Chondrocyte (in vitro differentiated cells): ENCODE results near the gene WDR49. TPM values are rescaled to one million over a fixed set of nuclear protein-coding genes. Genes with fewer than 3 reads are reported as not detected.

Experiments used
- DNase-seq: peaks from one replicate; pipeline ENCODE4 v3.0.0; 2021; ENCODE audit warnings: mixed read lengths, low spot score
- H3K27ac Mint-ChIP-seq: one replicate; pipeline ENCODE4 v1.8.0; 2021; ENCODE audit warnings: mild to moderate bottlenecking, moderate library complexity, mixed read lengths; ENCODE audit not compliant: unreplicated experiment
- H3K27me3 Mint-ChIP-seq: 2 replicates; pipeline ENCODE4 v1.8.0; 2021; ENCODE audit warnings: low read depth, mixed read lengths
- H3K36me3 Mint-ChIP-seq: 2 replicates; pipeline ENCODE4 v1.8.0; 2021; ENCODE audit warnings: low read depth, mixed read lengths
- H3K4me1 Mint-ChIP-seq: 2 replicates; pipeline ENCODE4 v1.8.0; 2021; ENCODE audit warnings: low read depth, mild to moderate bottlenecking, mixed read lengths
- H3K4me3 Mint-ChIP-seq: one replicate; pipeline ENCODE4 v1.8.0; 2021; ENCODE audit warnings: mild to moderate bottlenecking, moderate library complexity, mixed read lengths; ENCODE audit not compliant: unreplicated experiment
- H3K9me3 Mint-ChIP-seq: 2 replicates; pipeline ENCODE4 v1.8.0; 2021; ENCODE audit warnings: low read depth, mixed read lengths
- total RNA-seq: library from RNA; stranded (reverse); gene quantifications from 3 replicates; pipeline ENCODE4 v1.2.1, GENCODE V29; 2021
- TF ChIP-seq, protein P1 (sequence below): fragments of 200-600 bp; sonication (generic); IDR thresholded peaks from 2 replicates; pipeline ENCODE4 v1.5.0; 2021; ENCODE audit warnings: antibody characterized with exemption, mild to moderate bottlenecking, moderate library complexity

The WDR49 gene
- total RNA-seq, 1 donor from 2014 or later = not detected

DNA sequence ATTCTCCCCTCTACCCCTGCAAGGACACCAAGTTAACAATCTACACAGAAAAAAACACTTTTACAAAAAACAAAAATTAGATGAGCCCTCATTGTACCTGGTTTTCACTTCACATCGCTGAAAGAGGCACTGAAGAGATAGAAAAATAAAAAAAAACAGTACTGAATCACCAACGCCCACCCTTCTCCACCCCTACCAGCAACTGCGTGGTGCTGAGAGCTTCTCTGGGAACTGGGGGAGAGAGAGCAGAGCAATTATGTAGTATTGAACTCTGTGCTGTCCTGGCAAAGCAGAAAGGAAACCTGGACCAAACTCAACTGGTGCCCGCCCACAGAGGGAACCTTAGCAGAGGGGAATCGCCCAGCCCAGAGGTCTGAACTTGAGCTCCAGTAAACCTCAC, 44.6 kb downstream of the WDR49 start:
- DNase-seq = no peak
- no peak overlapping the region for H3K4me3 Mint-ChIP-seq
- no peaks in the 10 kb centered on the region for H3K4me1 Mint-ChIP-seq
- peaks cover 22% of the 10 kb centered on the region for H3K27me3 Mint-ChIP-seq
- TF ChIP-seq, protein P1, sequence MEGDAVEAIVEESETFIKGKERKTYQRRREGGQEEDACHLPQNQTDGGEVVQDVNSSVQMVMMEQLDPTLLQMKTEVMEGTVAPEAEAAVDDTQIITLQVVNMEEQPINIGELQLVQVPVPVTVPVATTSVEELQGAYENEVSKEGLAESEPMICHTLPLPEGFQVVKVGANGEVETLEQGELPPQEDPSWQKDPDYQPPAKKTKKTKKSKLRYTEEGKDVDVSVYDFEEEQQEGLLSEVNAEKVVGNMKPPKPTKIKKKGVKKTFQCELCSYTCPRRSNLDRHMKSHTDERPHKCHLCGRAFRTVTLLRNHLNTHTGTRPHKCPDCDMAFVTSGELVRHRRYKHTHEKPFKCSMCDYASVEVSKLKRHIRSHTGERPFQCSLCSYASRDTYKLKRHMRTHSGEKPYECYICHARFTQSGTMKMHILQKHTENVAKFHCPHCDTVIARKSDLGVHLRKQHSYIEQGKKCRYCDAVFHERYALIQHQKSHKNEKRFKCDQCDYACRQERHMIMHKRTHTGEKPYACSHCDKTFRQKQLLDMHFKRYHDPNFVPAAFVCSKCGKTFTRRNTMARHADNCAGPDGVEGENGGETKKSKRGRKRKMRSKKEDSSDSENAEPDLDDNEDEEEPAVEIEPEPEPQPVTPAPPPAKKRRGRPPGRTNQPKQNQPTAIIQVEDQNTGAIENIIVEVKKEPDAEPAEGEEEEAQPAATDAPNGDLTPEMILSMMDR = no peak
- H3K27ac Mint-ChIP-seq = no peak overlapping the region
- H3K9me3 Mint-ChIP-seq = no peaks in the 10 kb centered on the region
- H3K36me3 Mint-ChIP-seq = no peaks in the 10 kb centered on the region

DNA sequence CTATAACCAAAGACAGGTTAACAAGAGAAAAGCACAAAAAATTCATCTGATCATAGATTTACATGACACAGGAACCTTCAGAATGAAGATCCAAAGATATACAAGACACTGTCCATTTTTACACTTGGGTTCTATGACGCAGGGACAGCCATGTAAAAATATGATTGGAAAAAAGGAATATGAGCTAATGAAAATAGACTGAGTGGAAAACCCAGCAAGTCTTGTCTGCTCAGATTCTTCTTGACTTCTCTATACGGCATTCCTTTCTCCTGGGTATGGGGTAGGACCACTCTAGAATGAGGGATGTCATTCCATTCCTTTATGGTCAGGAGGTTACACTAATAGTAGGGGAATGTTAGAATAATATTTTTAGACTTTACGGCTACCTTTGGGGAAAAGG, 46.9 kb downstream of the WDR49 start:
- Mint-ChIP-seq H3K27me3 (peaks cover 19% of the 10 kb centered on the region), H3K36me3 (no peaks in the 10 kb centered on the region), H3K9me3 (no peaks in the 10 kb centered on the region), H3K4me1 (no peaks in the 10 kb centered on the region), H3K4me3 (no peak overlapping the region), H3K27ac (no peak overlapping the region)
- DNase-seq = no peak
- TF ChIP-seq, protein P1 = no peak

DNA sequence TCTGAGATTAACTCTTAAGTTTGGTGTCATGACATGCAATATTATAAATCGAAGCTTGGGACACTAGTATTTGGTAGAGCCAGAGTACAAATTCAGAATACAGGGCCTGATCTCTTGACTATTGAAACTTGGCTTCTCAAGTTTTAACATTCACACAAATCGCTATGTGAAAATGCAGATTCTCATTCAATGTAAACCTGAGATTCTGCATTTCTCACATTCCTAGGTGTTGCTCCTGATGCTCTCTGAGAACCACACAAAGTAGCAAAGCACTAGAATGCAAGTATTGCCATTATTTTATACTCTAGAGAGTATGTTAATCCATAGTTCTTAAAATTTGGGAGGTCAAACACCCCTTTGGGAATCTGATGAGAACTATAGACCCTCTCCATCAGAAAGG, 47.9 kb downstream of the WDR49 start:
- H3K27ac Mint-ChIP-seq = no peak overlapping the region
- TF ChIP-seq, protein P1 = no peak
- no peak for DNase-seq
- H3K9me3 Mint-ChIP-seq = no peaks in the 10 kb centered on the region
- H3K27me3 Mint-ChIP-seq = peaks cover 16% of the 10 kb centered on the region
- H3K4me1 Mint-ChIP-seq = no peaks in the 10 kb centered on the region
- no peaks in the 10 kb centered on the region for H3K36me3 Mint-ChIP-seq
- H3K4me3 Mint-ChIP-seq = no peak overlapping the region

DNA sequence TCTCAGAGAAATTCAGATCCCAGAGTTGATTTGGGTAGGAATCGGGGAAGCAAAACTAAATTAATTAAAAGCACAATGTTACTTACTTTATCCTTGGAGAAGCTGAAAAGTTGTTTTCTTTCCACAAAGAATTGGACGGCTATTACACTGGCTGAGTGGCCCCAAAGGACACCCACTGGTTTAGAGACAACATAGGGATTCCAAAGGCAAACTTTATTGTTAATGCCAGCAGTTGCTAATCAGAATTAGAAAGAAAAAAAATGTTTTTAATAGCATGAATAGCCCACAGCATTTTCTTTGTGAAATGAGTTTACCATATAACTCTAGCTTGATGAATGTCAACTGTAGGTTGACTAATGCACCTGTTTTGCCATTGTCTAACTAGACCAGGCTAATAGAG, 51.7 kb downstream of the WDR49 start:
- DNase-seq = no peak
- no peak overlapping the region for H3K4me3 Mint-ChIP-seq
- TF ChIP-seq, protein P1 = no peak
- no peak overlapping the region for H3K27ac Mint-ChIP-seq
- H3K36me3 Mint-ChIP-seq = no peaks in the 10 kb centered on the region
- peaks cover 9% of the 10 kb centered on the region for H3K27me3 Mint-ChIP-seq
- no peaks in the 10 kb centered on the region for H3K4me1 Mint-ChIP-seq
- H3K9me3 Mint-ChIP-seq = peaks cover 3% of the 10 kb centered on the region

DNA sequence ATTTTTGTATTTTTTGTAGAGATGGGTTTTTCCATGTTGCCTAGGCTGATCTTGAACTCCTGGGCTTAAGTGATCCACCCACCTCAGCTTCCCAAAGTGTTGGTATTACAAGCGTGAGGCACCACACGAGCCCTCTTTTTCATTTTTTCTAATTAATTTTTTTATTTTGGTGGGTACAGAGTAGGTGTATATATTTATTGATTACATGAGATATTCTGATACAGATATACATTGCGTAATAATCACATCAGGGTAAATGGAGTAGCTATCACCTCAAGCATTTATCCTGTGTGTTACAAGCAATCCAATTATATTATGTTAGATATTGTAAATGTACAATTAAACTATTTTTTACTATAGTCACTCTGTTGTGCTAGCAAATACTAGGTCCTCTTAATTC, 66.1 kb downstream of the WDR49 start:
- H3K4me1 Mint-ChIP-seq = no peaks in the 10 kb centered on the region

More for the DNA sequence above, 66.1 kb downstream of the WDR49 start:
- no peaks in the 10 kb centered on the region for H3K36me3 Mint-ChIP-seq
- H3K27ac Mint-ChIP-seq = no peak overlapping the region
- TF ChIP-seq, protein P1 = no peak
- peaks cover 2% of the 10 kb centered on the region for H3K27me3 Mint-ChIP-seq
- peaks cover 5% of the 10 kb centered on the region for H3K9me3 Mint-ChIP-seq
- DNase-seq = no peak
- H3K4me3 Mint-ChIP-seq = no peak overlapping the region
